Activated CD4-positive, alpha-beta T cell treated with anti-CD3 and anti-CD28 coated beads, Interleukin-2, amount 50 U/mL, for 48 hours (primary cell): ENCODE results near the gene PGBD5.

Source experiments
- DNase-seq, 2 experiments: peaks; one replicate each; pipeline ENCODE4 v3.0.0-alpha.2; 2020

Gene PGBD5

DNA sequence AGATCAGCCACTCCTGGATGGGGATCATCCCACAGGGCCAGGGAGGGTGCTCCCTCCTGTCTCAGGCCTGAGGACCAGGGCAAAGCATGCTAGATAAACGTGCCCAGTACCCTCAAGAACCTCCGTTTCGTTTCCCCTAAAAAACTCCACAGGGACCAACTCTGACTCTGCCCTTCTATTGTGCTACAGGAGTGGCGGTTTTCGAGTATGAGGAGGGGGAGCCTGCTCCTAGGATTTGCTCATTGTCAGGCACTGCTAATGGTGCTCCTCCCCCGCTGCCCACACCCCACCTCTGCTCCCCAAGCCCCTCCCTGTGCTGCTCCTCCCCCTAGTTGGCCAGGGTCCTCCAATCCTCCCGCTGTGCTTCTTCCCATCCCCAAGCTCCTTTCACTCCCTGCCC lies 32.0 kb downstream of the PGBD5 start:
- no peak for DNase-seq

DNA sequence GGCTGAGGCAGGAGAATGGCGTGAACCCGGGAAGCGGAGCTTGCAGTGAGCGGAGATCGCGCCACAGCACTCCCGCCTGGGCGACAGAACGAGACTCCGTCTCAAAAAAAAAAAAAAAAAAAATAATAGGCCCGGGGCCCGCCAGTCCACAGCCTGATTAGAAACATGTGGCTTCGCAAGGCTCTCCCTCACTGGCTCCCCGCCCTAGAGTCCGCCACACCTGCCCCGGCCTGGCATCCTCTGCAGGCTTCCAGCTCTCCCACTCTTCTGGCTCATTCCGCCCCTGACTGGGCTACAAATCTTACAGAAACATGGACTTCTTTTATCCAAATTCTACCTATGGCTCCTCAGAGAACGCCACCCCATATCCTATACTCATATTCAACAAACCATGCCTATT lies 32.4 kb downstream of the PGBD5 start:
- no peak for DNase-seq

DNA sequence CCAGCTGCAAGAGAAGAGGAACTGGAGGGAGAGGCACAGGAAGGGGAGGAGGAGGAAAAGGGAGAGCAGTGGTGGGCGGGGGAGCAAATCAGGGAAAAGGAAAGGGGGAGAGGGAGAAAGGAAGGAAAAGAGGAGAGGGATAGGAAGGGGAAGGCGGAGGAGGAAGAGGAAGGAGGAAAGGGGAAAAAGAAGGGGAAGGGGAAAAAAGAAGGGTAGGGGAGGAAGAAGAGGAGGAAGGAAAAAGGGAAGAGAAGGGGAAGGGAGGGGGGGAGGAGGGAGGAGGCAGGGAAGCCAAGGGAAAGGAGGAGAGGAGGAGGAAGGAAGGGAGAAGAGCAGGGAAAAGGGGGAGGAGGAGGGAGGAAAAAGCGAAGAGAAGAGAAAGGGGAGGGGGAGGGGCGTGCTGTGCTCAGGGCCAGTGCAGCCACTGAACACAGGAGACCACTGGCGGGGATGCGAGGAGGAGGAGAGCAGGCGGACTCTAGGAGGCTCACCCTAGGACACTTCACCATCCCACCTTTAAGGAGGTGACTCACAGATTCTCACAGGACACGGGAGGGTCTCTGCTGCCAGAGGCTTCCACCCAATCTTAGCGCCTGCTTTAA lies 33.1 kb downstream of the PGBD5 start:
- no peak for DNase-seq

- no peak for DNase-seq
Observed at GRCh38 chr1:230392536-230392909, 33.6 kb downstream of the PGBD5 start.

- DNase-seq, result no peak
Observed at GRCh38 chr1:230391776-230392535, 34.2 kb downstream of the PGBD5 start.

DNA sequence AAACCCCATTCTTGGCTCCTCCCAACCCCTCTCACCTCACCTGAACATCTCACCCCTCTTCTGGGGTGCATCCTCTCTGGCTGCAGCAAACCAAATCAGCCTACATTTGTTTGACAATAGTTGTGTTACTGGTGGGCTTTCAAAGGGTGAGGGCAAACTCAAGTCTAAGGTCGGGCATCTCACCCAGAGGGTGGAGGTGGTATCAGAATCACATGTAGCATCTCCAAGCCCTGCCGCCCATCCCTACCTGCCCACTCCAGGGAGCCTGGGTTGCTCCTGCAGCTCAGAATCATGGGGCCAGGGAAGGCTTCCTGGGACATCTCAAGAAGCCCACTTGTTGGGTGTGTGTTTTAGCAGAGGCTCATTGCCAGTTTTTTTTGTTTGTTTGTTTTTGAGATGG lies 35.8 kb downstream of the PGBD5 start:
- no peak for DNase-seq

DNA sequence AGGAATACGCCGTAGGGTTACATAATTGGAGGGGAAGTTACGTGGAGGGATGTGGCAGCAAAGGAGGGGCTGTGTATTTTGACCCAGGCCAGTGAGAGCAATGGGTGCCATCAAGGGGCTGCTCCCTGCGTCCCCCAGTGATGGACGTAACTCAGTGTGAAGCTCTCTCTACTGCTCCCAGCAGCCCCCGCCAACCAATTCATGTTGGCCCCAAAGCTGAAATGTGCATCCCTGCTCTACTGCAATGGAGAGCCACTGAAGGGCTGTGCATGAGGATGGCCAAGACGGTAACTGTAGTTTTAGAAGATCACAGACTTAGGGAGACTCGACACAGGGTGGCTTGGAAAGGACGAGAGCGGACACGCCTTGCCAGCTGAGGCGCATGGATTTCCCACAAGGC lies 38.3 kb downstream of the PGBD5 start:
- DNase-seq, result no peak

- no peak for DNase-seq
Observed at GRCh38 chr1:230387296-230387695, 38.8 kb downstream of the PGBD5 start.

DNA sequence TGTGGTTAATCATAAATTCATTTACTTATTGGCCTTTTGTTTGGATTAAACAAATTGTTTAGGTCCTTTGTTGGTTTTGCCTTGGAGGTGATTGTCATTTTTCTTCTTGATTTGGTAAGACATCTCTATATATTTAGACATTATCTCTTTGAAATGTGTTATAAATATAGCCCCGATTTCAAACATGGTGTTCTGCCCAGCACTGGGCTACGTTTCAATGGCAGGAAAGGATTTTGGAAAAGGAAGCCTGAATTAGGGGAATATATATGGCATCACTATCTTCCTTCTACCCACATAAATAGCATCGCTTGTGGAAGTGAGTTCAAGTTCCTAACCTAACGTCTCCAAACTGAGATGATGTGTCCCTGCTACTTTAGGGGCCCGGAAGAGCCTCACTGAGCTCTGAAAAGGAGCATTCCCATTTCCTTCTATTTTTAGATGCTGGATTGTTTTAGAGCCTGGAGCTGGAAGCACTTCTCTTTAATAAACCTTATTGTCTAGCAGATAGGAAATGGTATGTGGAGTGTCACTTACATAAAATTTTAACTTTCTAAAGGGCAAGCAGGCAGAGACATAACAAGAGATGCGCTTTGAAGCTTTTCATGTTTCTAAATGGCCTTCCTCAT lies 39.4 kb downstream of the PGBD5 start:
- no peak for DNase-seq

- no peak for DNase-seq
Observed at GRCh38 chr1:230385930-230386329, 40.2 kb downstream of the PGBD5 start.

- no peak for DNase-seq
Observed at GRCh38 chr1:230385158-230385450, 41.0 kb downstream of the PGBD5 start.

GRCh38 chr1:230384380-230385157 lies 41.6 kb downstream of the PGBD5 start:
- DNase-seq, result no peak

- no peak for DNase-seq
Observed at GRCh38 chr1:230383425-230383824, 42.7 kb downstream of the PGBD5 start.

DNA sequence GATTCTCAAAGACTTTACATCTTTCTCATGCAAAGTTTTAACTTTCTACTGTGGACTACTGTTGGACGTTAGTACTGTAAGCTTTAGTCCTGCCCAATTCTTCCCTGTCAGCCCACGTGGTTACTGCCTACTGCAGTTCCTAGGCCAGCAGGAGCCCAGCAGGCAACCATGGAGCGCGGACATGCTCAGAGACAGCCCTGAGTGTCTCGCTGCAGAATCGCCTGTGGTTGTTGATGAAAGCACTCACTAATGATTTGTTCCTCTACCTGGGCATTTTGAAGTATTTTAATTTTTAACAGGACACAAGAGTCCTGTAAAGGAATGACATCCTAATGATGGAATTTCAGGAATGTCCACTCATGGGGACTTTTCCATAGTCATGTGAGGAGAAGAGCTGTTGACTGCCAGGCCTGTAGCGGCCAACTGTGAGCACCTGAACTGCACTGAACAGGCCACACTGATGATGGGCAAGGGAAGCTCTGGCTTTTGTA lies 44.1 kb downstream of the PGBD5 start:
- DNase-seq, result no peak

GRCh38 chr1:230381585-230381984 lies 44.5 kb downstream of the PGBD5 start:
- no peak for DNase-seq

GRCh38 chr1:230381049-230381467 lies 45.1 kb downstream of the PGBD5 start:
- DNase-seq, result no peak

GRCh38 chr1:230379928-230380327 lies 46.2 kb downstream of the PGBD5 start:
- DNase-seq, result no peak

DNA sequence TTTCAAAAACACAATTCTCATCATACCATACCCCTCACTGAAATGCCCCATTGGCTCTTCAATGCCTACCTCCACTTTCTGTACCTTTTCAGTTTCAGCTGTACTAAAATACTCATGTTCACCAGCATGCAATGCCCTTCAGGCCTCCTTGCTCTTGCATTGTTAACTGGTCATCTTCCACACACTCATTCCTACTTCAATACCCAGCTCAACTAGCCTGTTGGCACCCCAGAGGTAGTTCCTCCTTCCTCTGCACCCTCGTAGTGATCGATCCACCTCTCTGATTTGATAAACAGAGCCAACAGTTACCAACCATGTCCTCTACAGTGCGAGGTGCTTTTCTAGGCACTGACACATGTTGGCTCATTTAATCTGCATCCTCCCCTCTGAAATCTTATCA lies 46.7 kb downstream of the PGBD5 start:
- DNase-seq, result no peak

DNA sequence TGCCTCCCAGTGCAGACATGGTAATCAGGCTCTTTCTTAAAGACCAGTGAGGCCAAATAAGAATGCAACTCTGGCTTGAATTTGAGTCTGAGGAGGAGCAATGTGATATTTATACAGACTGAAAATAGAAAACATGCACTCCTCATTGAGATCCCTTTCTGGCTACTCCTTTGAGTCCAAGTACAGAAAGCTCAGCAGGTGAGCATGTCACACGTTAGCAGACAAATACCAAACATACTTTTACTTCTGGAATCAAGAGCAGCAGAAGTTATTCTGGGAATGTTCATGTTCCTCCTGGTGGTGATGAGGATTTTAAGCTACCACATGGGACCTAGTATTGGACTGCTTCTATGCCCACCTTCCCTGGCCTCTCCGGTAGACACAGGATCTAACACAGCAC lies 48.3 kb downstream of the PGBD5 start:
- DNase-seq, result no peak

DNA sequence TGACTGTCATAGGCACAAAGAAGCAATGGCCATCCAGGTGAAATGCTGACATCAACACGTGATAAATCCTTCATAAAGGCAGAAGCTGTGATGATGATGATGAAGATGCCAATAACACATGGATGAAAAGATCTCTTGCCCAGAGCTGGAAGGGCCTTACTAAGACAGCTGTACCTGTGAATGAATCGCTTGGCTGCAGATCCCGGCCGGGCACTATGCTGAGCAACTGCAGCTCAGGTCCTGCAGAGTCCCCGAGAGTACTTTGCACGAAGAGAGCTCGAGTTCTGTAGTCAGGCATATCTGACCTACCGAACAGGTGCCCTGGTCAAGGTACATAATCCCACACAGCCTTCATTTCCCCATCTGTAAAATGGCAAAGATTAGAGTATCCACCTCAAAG lies 48.8 kb downstream of the PGBD5 start:
- no peak for DNase-seq

DNA sequence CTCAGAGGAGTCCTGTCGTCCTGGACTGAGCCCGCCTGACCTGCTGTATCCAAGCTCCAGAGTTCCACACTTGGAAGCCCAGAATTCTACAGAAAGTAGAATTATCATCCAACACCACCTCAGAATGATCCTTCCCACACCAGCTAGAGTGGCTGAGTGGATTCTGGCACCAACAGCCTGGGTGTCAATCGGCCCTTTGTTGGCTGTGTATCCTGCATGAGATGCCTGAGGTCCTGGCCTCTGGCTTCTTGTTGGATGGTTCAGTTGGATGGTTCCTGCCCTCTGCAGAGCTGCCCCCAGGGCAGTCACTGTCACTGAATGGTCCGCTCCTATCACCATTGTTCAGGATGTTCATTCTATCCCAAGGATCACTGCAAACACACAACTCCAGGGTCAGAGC lies 49.8 kb downstream of the PGBD5 start:
- no peak for DNase-seq

DNA sequence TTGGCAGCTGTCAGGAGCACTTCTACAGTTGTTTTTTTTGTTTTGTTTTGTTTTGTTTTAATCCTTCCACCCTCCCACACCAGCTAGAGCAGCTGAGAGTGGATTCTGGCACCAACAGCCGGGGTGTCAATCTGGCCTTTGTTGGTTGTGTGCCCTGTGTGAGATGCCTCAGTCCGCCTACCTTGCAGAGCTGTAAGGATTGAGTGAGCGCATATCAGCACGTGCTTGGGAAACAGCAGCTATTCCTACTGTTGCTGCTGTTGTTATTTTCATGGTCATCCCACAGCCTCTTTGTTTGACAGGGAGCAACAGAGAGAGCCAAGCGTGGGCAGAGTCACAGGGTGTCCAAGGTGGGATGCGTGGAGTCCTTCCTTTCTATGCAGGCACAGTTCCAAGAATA lies 50.4 kb downstream of the PGBD5 start:
- no peak for DNase-seq

DNA sequence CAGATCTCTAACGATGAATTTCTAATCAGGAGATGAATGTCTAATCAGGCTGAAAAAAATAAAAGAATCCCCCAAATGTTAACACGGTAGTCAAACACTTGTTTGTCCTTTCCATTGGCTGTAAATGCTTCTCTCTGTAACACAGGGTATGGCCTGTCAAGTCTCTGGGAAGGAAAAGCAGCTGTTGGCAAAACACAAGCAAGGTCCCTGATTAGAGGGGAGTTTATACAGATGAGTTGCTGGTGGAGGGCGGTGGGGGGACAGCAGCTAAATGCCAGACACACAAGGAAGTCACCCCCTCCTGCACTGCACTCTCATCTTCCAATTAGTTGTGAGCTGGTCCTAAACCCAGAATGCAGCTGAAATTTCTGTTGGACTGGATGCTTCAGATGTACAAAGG lies 51.0 kb downstream of the PGBD5 start:
- no peak for DNase-seq
